Measurements from ENCODE around the gene STK11IP.
"Not testable (repeated sequence)": the region's sequence is repeated elsewhere in the genome, so short reads cannot be mapped to it uniquely, and the experiment has no call there.

Gene STK11IP

GRCh38 chr2:219648176-219648575 lies 50.5 kb downstream of the STK11IP start:
- no peak overlapping the region for H3K27ac ChIP-seq (ENCODE audit: extremely low read depth, low read depth, low read length)
- no peaks in the 10 kb centered on the region for H3K36me3 ChIP-seq (ENCODE audit: control insufficient read depth in 2 of 2, insufficient read depth in 1 of 2, low read length in 2 of 2)
- H3K4me1 ChIP-seq (ENCODE audit: control insufficient read depth, insufficient read depth, low read length) = no peaks in the 10 kb centered on the region
- H3K4me3 ChIP-seq (ENCODE audit: low read depth, low read length) = no peak overlapping the region
- POLR2A ChIA-PET = no interaction called here
- CTCF ChIA-PET = interaction anchor here (0.8 to 8.2 kb wide), 3 partner anchors 28 to 106 kb away, joined by 3 to 112 read pairs (median 3); partner anchors contain the start of genes CHPF and TMEM198
- TF ChIP-seq ZNF157 (tag by site-specific recombination; IDR thresholded peaks at IDR 0.05) (peak; percentile 71), ZSCAN23 (tag by site-specific recombination; IDR thresholded peaks at IDR 0.05) (no peak)
- no peaks in the 10 kb centered on the region for H3K9me3 ChIP-seq (ENCODE audit: control insufficient read depth, insufficient read depth, low read depth, low read length)

GRCh38 chr2:219648963-219649362 lies 51.3 kb downstream of the STK11IP start:
- TF ChIP-seq ZNF140 (tag by site-specific recombination; IDR thresholded peaks at IDR 0.05) (no peak), ZBTB21 (tag by site-specific recombination; IDR thresholded peaks at IDR 0.05) (no peak), ZNF155 (tag by site-specific recombination; IDR thresholded peaks at IDR 0.05) (no peak), ZNF514 (tag by site-specific recombination; IDR thresholded peaks at IDR 0.05) (no peak)
- H3K4me1 ChIP-seq (ENCODE audit: control insufficient read depth, insufficient read depth, low read length) = no peaks in the 10 kb centered on the region
- H3K27ac ChIP-seq (ENCODE audit: extremely low read depth, low read depth, low read length) = no peak overlapping the region
- no peaks in the 10 kb centered on the region for H3K9me3 ChIP-seq (ENCODE audit: control insufficient read depth, insufficient read depth, low read depth, low read length)
- POLR2A ChIA-PET = no interaction called here
- H3K36me3 ChIP-seq (ENCODE audit: control insufficient read depth in 2 of 2, insufficient read depth in 1 of 2, low read length in 2 of 2) = no peaks in the 10 kb centered on the region
- CTCF ChIA-PET = no interaction called here
- no peak overlapping the region for H3K4me3 ChIP-seq (ENCODE audit: low read depth, low read length)

GRCh38 chr2:219650426-219651248 lies 53.0 kb downstream of the STK11IP start:
- Histone ChIP-seq H3K4me1 (ENCODE audit: control insufficient read depth, insufficient read depth, low read length) (no peaks in the 10 kb centered on the region), H3K36me3 (ENCODE audit: control insufficient read depth in 2 of 2, insufficient read depth in 1 of 2, low read length in 2 of 2) (no peaks in the 10 kb centered on the region), H3K4me3 (ENCODE audit: low read depth, low read length) (no peak overlapping the region), H3K27ac (ENCODE audit: extremely low read depth, low read depth, low read length) (no peak overlapping the region), H3K9me3 (ENCODE audit: control insufficient read depth, insufficient read depth, low read depth, low read length) (no peaks in the 10 kb centered on the region)
- no peak for TF ChIP-seq EGR2 (tag by site-specific recombination; IDR thresholded peaks at IDR 0.05; ENCODE audit: low read depth)
- no peak for TF ChIP-seq ZNF654 (tag by site-specific recombination; IDR thresholded peaks at IDR 0.05; ENCODE audit: low read depth)
- no peak for TF ChIP-seq ZNF776 (tag by site-specific recombination; IDR thresholded peaks at IDR 0.05; ENCODE audit: borderline replicate concordance)
- no peak for TF ChIP-seq ZNF707 (tag by site-specific recombination; IDR thresholded peaks at IDR 0.05)
- TF ChIP-seq INSM2 (tag by site-specific recombination; IDR thresholded peaks at IDR 0.05) = no peak
- TF ChIP-seq ZNF747 (tag by site-specific recombination; IDR thresholded peaks at IDR 0.05) = no peak
- no peak for TF ChIP-seq OVOL3 (tag by site-specific recombination; IDR thresholded peaks at IDR 0.05)
- TF ChIP-seq GLI2 (tag by site-specific recombination; IDR thresholded peaks at IDR 0.05; ENCODE audit: borderline replicate concordance, low read depth) = no peak
- no peak for TF ChIP-seq CTCF (tag by site-specific recombination; IDR thresholded peaks at IDR 0.05)
- no peak for TF ChIP-seq ZBTB7A (tag by site-specific recombination; IDR thresholded peaks at IDR 0.05; ENCODE audit: low read depth)
- no peak for TF ChIP-seq ZNF48 (tag by site-specific recombination; IDR thresholded peaks at IDR 0.05)
- POLR2A ChIA-PET = no interaction called here
- CTCF ChIA-PET = interaction anchor here (0.7 to 3.8 kb wide), 5 partner anchors 8 to 121 kb away, joined by 3 to 18 read pairs (median 4); no protein-coding TSS in a partner anchor

GRCh38 chr2:219651656-219652055 lies 54.0 kb downstream of the STK11IP start:
- POLR2A ChIA-PET; H3K27ac ChIP-seq (ENCODE audit: extremely low read depth, low read depth, low read length): not testable (repeated sequence)
- CTCF ChIA-PET = interaction anchor here (0.7 to 3.8 kb wide), 4 partner anchors 9 to 111 kb away, joined by 3 to 18 read pairs (median 8); no protein-coding TSS in a partner anchor

More at GRCh38 chr2:219651656-219652055, 54.0 kb downstream of the STK11IP start:
- not testable (repeated sequence) for H3K4me3 ChIP-seq (ENCODE audit: low read depth, low read length); H3K9me3 ChIP-seq (ENCODE audit: control insufficient read depth, insufficient read depth, low read depth, low read length); H3K4me1 ChIP-seq (ENCODE audit: control insufficient read depth, insufficient read depth, low read length); H3K36me3 ChIP-seq (ENCODE audit: control insufficient read depth in 2 of 2, insufficient read depth in 1 of 2, low read length in 2 of 2)

Data from HEK293 (cell line).